Stimulated activated CD8-positive, alpha-beta memory T cell treated with anti-CD3 and anti-CD28 coated beads, Interleukin-7, amount 100 ng/mL, for 48 hours (primary cell): Measurements from ENCODE around the gene AQP2.

Source experiments
- DNase-seq, 2 donors: peaks; one replicate each; pipeline ENCODE4 v3.0.0-alpha.2; 2020; ENCODE audit warnings: low read depth in 1 of 2; ENCODE audit errors: extremely low read depth in 1 of 2

AQP2 gene

GRCh38 chr12:49920241-49920914 is 30.2 kb upstream of the AQP2 start:
- DNase-seq = no peak

- no peak for DNase-seq
Measured at GRCh38 chr12:49920915-49921286, 29.6 kb upstream of the AQP2 start.

DNA sequence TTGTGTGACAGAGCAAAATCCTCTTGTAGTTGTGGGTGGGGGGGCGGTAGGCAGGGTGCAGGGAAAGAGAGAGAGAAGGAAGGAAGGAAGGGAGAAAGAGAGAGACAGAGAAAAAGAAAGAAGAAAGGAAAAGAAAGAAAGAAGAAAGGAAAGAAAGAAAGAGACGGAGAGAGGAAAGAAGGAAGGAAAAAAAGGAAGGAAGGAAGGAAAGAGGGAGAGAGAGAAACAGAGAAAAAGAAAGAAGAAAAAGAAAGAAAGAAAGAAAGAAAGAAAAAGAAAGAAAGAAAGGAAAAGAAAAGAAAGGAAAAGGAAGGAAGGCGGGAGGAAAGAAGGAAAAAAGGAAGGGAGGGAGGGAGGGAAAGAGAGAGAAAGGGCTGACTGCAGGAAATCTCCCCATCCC is 29.2 kb upstream of the AQP2 start:
- no peak for DNase-seq

DNA sequence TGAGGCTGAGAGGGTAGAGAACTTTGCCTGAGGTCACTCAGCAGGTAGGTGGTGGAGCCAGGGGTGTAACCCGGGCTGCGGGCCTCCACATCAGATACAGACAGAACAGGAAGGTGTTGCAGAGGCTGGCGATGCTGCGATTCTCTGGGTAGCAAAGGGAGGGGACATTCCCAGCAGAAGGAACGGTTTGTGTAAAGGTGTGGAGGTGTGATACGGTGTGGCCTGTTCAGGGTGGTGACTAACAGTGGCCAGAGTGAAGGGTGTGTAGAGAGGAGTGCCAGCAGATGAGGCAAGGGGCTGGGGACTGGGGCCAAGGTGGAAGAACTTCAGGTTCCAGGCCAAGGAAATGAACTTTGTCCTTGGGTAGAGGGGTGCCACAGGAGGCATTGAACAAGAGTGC is 28.6 kb upstream of the AQP2 start:
- DNase-seq = no peak

DNA sequence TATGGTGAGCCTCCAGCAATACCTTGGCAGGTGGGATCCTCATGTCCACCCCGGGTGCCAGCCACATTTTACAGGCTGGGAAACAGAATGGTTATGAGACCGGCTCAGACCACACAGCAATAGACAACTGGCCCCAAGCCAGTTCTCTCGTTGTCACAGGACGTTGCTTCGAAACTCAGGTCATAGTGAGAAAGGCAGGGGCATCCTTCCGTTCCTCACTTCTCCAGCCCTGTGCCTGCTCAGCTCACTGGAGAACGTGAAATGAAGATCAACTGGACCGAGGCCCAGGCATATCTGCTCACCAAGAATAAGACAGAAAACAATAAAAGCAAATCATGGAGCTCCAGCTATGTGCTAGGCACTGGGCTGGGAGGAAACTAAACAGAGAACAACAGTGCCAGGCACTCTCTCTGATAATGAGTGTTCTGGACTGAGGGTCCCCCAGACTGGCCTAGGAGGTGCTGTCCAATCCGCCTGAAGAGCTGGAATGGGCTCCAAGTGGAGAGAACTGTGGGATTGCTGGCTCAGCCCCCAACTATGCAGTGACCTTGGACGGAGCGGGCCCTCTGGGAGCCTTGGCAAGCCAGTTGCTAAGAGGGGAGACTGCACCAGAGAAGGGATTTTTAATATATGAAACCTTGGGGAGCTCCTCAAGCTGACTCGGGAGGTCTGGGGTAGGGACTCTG is 28.0 kb upstream of the AQP2 start:
- DNase-seq = no peak

DNA sequence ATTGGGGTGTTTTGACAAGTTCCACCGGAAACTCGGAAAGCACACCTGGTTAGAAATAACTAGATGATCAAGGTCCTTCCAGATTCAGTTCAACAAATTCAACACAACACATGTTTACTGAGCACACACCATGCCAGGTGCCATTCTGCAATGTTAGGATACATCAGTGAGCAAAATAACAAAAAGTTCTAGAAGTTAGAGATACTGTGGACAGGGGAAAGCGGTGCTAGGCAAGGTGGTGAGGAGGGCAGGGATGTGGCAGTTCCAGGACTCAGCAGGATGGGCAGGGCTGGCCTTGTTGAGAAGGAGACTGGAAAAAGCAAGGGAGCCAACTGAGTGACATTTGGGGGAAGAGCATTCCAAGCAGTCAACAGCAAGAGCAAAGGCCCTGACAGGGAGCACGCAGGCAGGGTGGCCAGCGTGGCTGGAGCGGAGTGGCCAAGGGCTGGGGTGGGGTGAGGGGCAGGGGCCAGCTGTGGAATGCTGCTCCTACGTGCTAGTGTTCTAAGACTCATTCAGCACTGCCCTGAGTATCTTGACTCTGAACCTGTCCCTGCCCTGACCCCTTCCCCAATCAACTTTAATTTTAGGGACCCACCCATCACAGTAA is 27.4 kb upstream of the AQP2 start:
- no peak for DNase-seq

DNA sequence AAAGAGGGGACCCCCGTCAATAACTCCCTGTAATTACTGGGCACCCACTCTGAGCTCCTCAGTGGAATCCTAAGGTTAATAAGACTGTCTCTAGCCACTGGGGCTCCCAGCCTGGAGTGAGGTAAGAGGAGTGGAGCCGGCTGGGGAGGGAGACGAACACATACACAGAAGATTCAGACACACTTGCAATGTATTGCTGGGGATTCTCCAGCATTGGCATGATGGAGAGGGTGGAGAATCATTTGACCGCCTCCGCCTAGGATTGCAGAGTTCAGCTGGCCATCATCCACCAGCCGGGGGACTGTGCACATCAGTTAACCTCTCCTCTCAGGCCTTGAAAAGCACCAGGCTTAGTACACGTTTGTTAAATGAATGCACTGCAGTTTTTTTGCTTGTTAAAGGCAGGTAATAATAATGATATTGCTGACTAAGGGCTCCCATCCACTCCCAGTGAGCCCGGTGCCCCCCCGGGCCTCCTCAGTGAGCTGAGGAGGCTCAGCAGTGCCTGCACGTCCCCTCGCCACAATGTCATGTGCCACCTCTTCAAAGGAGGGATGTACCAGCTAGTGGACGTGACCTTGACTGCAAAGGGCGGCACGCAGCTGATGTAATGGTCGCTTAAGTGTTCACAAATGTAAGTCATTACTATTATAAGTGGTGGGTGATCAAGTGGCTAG is 26.5 kb upstream of the AQP2 start:
- DNase-seq = no peak

DNA sequence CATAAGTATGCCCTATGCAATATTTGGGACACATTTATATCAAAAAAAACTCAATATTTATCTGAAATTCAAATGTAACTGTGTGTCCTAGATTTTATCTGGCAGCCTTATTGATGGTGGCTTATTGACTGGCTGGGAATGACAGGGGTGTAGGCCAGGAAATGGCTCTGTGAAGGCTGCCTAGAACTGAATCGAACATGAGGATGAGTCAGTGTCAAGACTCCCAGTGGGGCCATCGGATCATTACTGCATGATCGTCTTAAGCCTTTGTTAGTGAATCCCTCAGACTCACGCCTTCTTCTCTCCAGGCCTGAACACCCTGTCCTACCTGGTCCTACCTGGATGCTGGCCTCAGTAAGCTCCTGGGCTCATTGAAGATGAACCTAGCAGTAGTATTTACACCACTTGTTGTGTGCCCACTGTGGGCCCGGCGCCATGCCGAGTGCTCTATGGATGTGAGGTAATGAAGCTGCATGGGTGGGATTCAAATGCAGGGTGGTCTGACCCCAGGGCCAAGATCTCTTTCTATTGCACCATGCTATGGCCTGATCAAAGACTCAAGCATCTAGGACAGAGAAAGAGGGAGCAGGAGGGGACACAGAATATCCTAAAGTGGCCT is 25.8 kb upstream of the AQP2 start:
- no peak for DNase-seq

GRCh38 chr12:49925433-49926204 is 24.9 kb upstream of the AQP2 start:
- DNase-seq = no peak

DNA sequence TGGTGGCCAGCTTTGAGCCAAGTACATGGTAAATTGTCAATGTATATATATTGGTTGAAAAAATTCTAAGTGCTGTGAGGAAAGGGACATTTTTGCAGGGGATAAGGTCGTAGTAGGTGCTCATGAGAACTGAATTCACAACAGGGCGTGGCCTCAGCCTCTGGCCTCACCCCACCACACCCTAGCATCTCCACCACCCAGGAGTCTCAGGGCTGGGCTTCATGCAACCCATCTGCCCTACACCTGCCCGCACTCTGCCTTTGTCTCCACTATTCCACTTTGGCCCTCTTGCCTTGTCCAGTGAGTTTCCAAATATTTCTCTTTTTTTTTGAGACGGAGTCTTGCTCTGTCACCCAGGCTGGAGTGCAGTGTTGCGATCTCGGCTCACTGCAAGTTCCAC is 22.1 kb upstream of the AQP2 start:
- DNase-seq = no peak

GRCh38 chr12:49929581-49929980 is 21.0 kb upstream of the AQP2 start:
- DNase-seq = no peak

- no peak for DNase-seq
Measured at GRCh38 chr12:49930515-49931288, 19.8 kb upstream of the AQP2 start.

GRCh38 chr12:49932023-49932422 is 18.5 kb upstream of the AQP2 start:
- no peak for DNase-seq

DNA sequence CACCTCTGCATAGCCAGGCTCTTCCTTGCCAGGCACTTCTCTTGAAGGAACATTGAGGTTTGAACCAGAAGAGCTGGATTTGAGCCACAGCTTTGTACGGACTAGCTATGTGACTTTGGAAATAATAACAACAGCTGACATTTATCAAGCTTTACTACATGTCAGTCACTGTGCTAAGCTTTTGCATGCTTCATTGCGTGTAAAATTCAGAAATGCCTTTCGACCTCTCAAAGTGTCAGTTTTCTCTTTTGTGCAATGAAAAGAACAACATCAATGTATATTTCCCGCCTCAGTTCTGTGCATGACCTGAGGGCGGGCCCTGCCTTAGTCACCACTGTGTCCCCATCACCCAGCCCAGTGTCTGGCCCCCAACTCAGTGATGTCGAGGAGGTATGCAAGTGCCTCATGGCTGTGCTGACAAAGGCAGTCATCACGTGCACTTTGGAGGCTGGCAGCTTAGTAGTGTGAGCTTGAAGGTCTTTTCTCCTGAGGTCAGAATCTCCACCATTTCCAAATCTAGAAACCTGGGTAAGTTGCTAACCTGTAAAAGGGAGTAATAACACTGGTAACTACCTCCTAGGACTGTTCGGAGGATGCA is 17.9 kb upstream of the AQP2 start:
- no peak for DNase-seq

DNA sequence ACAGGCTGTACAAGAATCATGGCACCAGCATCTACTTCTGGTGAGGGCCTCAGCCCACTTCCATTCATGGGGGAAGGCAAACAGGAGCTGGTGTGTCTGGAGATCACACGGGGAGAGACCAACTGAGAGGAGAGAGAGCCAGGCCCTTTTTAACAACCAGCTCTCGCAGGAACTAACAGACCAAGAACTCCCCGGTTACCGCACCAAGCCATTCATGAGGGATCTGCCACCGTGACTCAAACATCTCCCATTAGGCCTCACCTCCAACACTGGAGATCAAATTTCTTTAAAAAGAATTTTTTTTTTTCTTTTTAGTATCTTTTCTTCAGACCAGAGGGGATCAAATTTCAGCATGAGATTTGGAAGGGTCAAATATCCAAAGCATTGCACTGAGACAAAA is 16.7 kb upstream of the AQP2 start:
- DNase-seq = no peak

DNA sequence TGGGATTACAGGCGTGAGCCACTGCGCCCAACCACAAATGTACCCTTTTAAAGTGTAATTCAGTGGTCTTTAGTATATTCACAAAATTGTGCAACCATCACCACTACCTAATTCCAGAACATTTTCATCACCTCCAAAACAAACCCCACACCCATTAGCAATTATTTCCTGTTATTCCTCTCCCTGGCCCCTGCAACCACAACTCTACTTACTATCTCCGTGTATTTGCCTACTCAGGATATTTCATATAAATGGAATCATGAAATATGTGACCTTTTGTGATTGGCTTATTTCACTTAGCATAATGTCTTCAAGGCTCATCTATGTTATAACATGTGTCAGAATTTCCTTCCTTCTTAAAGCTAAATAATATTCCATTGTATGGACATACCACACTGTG is 16.0 kb upstream of the AQP2 start:
- no peak for DNase-seq

DNA sequence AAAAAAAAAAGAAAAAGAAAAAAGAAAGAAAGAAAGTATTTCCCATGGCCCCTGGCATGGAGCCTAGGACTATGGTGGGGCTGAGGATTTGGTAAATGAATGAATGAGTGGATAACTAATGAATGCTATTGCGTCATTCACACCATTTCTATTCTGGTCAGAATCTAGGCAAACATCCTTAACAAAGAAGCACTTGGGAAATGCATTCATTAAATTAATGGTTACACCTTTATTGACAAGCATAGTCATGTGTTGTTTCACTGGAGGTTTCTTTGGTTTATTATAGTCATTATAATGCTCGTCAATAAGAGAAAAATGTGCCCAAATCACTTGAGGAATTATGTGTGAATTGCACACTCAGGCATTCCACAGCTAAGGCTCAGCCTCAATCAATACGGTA is 13.6 kb upstream of the AQP2 start:
- DNase-seq = no peak

DNA sequence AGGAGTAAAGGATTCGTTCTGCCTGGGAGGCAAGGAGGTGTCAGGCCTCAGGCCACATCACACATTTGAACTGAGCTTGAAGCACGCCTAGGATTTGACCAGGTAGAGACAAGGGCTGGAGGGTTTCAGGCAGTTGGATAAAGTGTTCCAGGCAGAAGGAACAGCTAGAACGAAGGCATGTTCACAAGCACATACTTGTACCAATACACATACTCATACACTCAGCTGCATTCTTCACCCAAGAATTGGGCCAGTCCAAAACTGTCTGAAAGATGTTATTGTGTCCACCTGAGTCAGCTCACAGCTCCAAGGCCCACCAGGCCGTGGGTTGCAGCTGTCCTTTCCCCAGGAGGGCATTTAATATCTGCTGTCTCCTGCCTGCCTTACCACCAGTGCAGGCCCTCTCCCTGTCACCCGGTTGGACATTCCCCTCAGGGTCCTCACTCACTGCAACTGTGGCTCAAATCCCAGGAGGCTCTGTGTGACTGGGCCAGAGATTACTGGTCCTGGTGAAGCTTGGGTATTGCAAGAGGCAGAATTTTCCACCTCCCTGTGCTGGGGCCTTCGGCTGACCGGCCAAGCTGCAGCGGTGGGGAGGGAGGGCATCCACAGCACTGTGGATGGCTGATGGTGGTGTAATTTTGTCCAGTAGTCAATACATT is 12.8 kb upstream of the AQP2 start:
- DNase-seq = no peak

DNA sequence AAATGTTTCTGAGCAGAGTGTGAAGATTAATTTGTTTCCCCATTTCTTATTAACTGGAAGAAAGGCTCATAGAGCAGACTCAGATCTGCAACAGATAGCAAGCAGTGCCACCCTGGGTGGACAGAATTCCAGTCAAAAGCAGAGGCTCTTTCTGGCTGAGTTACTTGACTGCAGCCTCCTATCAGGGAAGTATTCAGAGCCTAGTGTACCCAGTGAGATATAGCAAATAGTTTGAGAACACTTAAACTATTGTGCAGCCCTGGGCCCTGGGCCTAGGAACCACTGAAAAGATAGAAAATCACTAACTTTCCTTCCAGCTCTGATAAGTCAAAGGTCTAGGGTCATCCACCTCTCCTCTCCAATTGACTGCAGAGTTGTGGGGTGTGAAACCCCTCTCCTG is 11.2 kb upstream of the AQP2 start:
- no peak for DNase-seq
